CD8-positive, alpha-beta memory T cell (primary cell): ENCODE data around the gene PAQR6. TPM values are rescaled to one million over a fixed set of nuclear protein-coding genes. Genes with fewer than 3 reads are reported as not detected.

Experiments used
- CTCF ChIA-PET: fragments of 350-600 bp; sonication (Branson Sonifier 250); formaldehyde crosslinking; loops from one replicate; lab custom pipeline; 2021; ENCODE audit warnings: antibody characterized with exemption; lab: Charles Lee
- POLR2A ChIA-PET: fragments of 350-600 bp; sonication (Branson Sonifier 250); formaldehyde crosslinking; loops from one replicate; lab custom pipeline; 2021; ENCODE audit warnings: antibody characterized with exemption; lab: Charles Lee
- DNase-seq, 5 donors: peaks; one replicate each; pipeline versions ENCODE4 v3.0.0 to v3.0.0-alpha.2; 2020 to 2022; ENCODE audit warnings: mixed read lengths in 1 of 5
- H3K27ac ChIP-seq: one replicate; pipeline ENCODE4 v1.7.0; 2013; ENCODE audit warnings: low read depth, mild to moderate bottlenecking, low read length, moderate library complexity
- H3K27me3 ChIP-seq: 2 replicates; pipeline ENCODE4 v1.7.0; 2013; ENCODE audit warnings: low read length, mild to moderate bottlenecking; ENCODE audit not compliant: insufficient read depth, poor library complexity, severe bottlenecking
- H3K36me3 ChIP-seq: 2 replicates; pipeline ENCODE4 v1.7.0; 2013; ENCODE audit warnings: mild to moderate bottlenecking, low read length, moderate library complexity; ENCODE audit not compliant: insufficient read depth
- H3K4me1 ChIP-seq: 2 replicates; pipeline ENCODE4 v1.7.0; 2013; ENCODE audit warnings: mild to moderate bottlenecking, low read length, moderate library complexity; ENCODE audit not compliant: insufficient read depth
- H3K4me3 ChIP-seq: 2 replicates; pipeline ENCODE4 v1.7.0; 2013; ENCODE audit warnings: mild to moderate bottlenecking, low read length
- H3K9me3 ChIP-seq: 2 replicates; pipeline ENCODE4 v1.7.0; 2013; ENCODE audit warnings: mild to moderate bottlenecking, low read length
- H3K27ac Mint-ChIP-seq, 8 donors: one replicate each; pipeline ENCODE4 v1.8.0; 2020 to 2021; ENCODE audit warnings: mixed read lengths in 8 of 8, mild to moderate bottlenecking in 6 of 8, inconsistent platforms in 3 of 8, moderate library complexity in 3 of 8
- H3K27me3 Mint-ChIP-seq, 2 donors: one replicate each; pipeline ENCODE4 v1.8.0; 2020 to 2021; ENCODE audit warnings: mixed read lengths in 2 of 2, mild to moderate bottlenecking in 1 of 2, moderate library complexity in 1 of 2
- H3K36me3 Mint-ChIP-seq, 3 donors: one replicate each; pipeline ENCODE4 v1.8.0; 2020 to 2021; ENCODE audit warnings: mixed read lengths in 3 of 3, inconsistent platforms in 1 of 3, mild to moderate bottlenecking in 1 of 3
- H3K4me1 Mint-ChIP-seq, 3 donors: one replicate each; pipeline ENCODE4 v1.8.0; 2020 to 2021; ENCODE audit warnings: mixed read lengths in 3 of 3, inconsistent platforms in 1 of 3, mild to moderate bottlenecking in 1 of 3
- H3K4me3 Mint-ChIP-seq, 7 donors: one replicate each; pipeline ENCODE4 v1.8.0; 2020 to 2021; ENCODE audit warnings: mixed read lengths in 7 of 7, mild to moderate bottlenecking in 6 of 7, moderate library complexity in 4 of 7, inconsistent platforms in 2 of 7
- H3K9me3 Mint-ChIP-seq, 5 donors: one replicate each; pipeline ENCODE4 v1.8.0; 2020 to 2022; ENCODE audit warnings: mixed read lengths in 5 of 5, mild to moderate bottlenecking in 3 of 5, moderate library complexity in 2 of 5, inconsistent platforms in 1 of 5
- polyA plus RNA-seq: library from polyadenylated mRNA; unstranded; fragments of 300-500 nt; fragmentation: Illumina TruSeq; gene quantifications from one replicate; pipeline ENCODE4 v1.2.3, GENCODE V29; 2021
- total RNA-seq, 2 experiments: library from RNA; stranded (reverse); gene quantifications; one replicate each; pipeline ENCODE4 v1.2.3, GENCODE V29; 2021

The PAQR6 gene
- total and polyA plus RNA-seq, 3 experiments from 2014 or later, result 0.53 to 1.9 (median 1.9) TPM

DNA sequence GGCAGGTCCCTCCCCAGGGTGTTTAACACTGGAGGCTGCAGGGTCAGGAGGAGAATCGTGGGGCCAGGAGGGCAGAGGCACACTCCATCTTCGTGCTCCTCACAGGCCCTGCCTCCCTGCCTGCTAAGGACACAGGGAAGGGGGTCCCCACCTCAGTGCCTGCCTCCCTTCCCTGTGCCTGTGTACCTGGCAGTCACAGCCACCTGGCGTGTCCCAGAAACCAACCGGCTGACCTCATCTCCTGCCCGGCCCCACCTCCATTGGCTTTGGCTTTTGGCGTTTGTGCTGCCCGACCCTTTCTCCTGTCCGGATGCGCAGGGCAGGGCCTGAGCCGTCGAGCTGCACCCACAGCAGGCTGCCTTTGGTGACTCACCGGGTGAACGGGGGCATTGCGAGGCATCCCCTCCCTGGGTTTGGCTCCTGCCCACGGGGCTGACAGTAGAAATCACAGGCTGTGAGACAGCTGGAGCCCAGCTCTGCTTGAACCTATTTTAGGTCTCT, 6.5 kb downstream of the PAQR6 start:
- no peak overlapping the region for H3K4me3 ChIP-seq
- Mint-ChIP-seq H3K4me3 (peak overlapping the region in 1 of 7 donors; percentile 63), H3K27ac (peak overlapping the region in 3 of 8 donors; percentile 22 to 83 (median 47)), H3K4me1 (peaks cover 12 to 19% (median 15%) of the 10 kb centered on the region in 3 donors), H3K36me3 (peaks cover 4 to 42% (median 6%) of the 10 kb centered on the region in 3 donors), H3K27me3 (peaks cover 0 to 1% of the 10 kb centered on the region in 2 donors), H3K9me3 (no peaks in the 10 kb centered on the region)
- H3K27me3 ChIP-seq, result no peaks in the 10 kb centered on the region
- no peak for DNase-seq
- ChIA-PET CTCF (no interaction called here), POLR2A (no interaction called here)
- no peaks in the 10 kb centered on the region for H3K9me3 ChIP-seq
- H3K4me1 ChIP-seq, result peaks cover 14% of the 10 kb centered on the region
- H3K36me3 ChIP-seq, result peaks cover 21% of the 10 kb centered on the region
- no peak overlapping the region for H3K27ac ChIP-seq

- H3K9me3 ChIP-seq, result no peaks in the 10 kb centered on the region
- no peaks in the 10 kb centered on the region for H3K4me1 ChIP-seq
- H3K36me3 ChIP-seq, result peaks cover 30% of the 10 kb centered on the region
- ChIA-PET CTCF (no interaction called here), POLR2A (no interaction called here)
- no peak for DNase-seq
- Mint-ChIP-seq H3K4me1 (no peaks in the 10 kb centered on the region), H3K4me3 (no peak overlapping the region), H3K27ac (peak overlapping the region in 1 of 8 donors; percentile 4), H3K27me3 (no peaks in the 10 kb centered on the region), H3K36me3 (peaks cover 7 to 70% (median 10%) of the 10 kb centered on the region in 3 donors), H3K9me3 (no peaks in the 10 kb centered on the region)
- H3K27ac ChIP-seq, result no peak overlapping the region
- H3K27me3 ChIP-seq, result no peaks in the 10 kb centered on the region
- no peak overlapping the region for H3K4me3 ChIP-seq
These were observed 9.6 kb downstream of the PAQR6 start for GRCh38 chr1:156238248-156238647.

DNA sequence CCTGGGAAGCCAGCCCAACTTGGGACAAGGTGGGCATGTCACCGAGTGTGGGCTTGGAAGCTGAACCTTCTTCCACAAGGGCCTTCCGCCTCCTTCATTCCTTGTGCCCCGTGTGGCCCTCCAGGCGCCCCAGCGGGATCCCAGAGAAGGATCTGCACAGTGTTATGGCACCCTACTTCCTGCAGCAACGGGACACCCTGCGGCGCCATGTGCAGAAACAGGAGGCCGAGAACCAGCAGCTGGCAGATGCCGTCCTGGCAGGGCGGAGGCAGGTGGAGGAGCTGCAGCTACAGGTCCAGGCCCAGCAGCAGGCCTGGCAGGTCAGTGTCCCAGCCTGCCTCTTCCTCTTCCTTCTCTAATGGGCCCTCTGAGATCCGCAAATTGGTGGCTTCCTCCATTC, 11.7 kb downstream of the PAQR6 start:
- H3K4me3 Mint-ChIP-seq, result no peak overlapping the region
- CTCF ChIA-PET, result interaction anchor here (0.6 kb wide), 1 partner anchor 35 kb away, joined by 3 read pairs; no protein-coding TSS in a partner anchor
- Histone ChIP-seq H3K27ac (no peak overlapping the region), H3K9me3 (no peaks in the 10 kb centered on the region), H3K4me3 (no peak overlapping the region), H3K27me3 (no peaks in the 10 kb centered on the region), H3K36me3 (peaks cover 30% of the 10 kb centered on the region), H3K4me1 (no peaks in the 10 kb centered on the region)
- POLR2A ChIA-PET, result no interaction called here
- no peak for DNase-seq
- H3K27me3 Mint-ChIP-seq, result no peaks in the 10 kb centered on the region
- no peaks in the 10 kb centered on the region for H3K4me1 Mint-ChIP-seq
- no peaks in the 10 kb centered on the region for H3K9me3 Mint-ChIP-seq
- no peak overlapping the region for H3K27ac Mint-ChIP-seq
- H3K36me3 Mint-ChIP-seq, result peaks cover 7 to 80% (median 10%) of the 10 kb centered on the region in 3 donors

DNA sequence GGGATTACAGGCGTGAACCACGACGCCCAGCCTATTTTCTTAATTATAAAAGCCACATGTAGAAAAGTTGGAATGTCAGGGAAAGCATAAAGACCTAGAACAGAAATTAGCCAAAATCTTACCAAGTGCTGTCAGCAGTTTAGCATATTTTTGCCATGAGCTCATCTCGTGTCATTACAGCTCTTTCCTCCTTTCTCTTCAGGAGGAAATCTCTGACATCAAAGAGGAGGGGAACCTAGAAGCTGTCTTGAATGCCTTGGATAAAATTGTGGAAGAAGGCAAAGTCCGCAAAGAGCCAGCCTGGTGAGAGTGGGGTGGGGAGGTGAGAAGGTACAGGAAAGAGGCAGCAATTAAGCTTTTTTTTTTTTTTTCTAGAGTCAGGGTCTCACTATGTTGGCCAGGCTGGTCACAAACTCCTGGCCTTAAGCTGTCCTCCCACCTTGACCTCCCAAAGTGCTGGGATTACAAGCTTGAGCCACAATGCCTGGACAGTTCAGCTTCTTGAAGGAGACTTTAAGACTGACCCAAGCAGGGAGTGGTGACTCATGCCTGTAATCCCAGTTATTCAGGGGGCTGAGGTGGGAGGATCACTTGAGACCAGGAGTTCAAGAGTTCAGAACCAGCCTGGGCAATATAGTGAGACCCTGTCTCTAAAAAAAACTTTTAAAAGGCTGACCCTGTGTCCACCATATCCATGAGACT, 14.3 kb downstream of the PAQR6 start:
- no peak overlapping the region for H3K4me3 ChIP-seq
- H3K36me3 ChIP-seq, result peaks cover 26% of the 10 kb centered on the region
- no peak for DNase-seq
- POLR2A ChIA-PET, result no interaction called here
- no peaks in the 10 kb centered on the region for H3K9me3 Mint-ChIP-seq
- no peaks in the 10 kb centered on the region for H3K27me3 ChIP-seq
- no peaks in the 10 kb centered on the region for H3K4me1 ChIP-seq
- no peaks in the 10 kb centered on the region for H3K4me1 Mint-ChIP-seq
- peak overlapping the region in 2 of 8 donors; percentile 11 to 76 for H3K27ac Mint-ChIP-seq
- H3K36me3 Mint-ChIP-seq, result peaks cover 7 to 70% (median 11%) of the 10 kb centered on the region in 3 donors
- no peak overlapping the region for H3K4me3 Mint-ChIP-seq
- H3K27ac ChIP-seq, result no peak overlapping the region
- no peaks in the 10 kb centered on the region for H3K9me3 ChIP-seq
- CTCF ChIA-PET, result interaction anchor here (1.5 to 1.6 kb wide), 2 partner anchors 9 to 88 kb away, joined by 3 to 5 read pairs; no protein-coding TSS in a partner anchor
- H3K27me3 Mint-ChIP-seq, result no peaks in the 10 kb centered on the region

DNA sequence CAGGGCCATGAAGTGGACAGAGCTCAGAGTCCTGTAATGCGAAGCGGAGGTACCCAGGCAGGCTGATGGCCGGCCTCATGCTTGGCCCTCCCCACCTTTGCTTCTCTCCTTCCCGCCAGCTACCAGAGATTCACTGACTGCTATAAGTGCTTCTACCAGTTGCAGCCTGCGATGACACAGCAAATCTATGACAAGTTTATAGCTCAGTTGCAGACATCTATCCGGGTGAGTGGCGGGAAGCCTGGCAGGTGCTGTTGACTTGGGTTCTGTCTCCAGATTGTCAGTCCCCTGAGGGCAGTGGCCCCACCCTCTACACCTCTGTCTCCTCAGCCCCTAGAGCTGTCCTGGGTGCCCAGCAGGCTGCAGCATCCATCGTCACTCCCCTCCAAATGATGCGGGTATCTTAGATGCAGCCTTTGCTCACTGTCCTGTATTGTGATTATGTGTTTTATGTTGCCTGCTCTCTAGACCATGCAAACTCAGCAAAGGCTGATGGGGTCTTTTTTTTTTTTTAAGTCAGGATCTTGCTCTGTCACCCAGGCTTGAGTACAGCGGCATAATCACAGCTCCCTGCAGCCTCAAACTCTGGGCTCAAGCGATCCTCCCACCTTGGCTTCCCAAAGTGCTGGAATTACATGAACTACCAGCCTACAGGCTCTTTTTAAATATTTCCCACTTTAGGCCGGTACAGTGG, 15.5 kb downstream of the PAQR6 start:
- POLR2A ChIA-PET, result no interaction called here
- no peak overlapping the region for H3K27ac Mint-ChIP-seq

GRCh38 chr1:156230473-156230837, 17.4 kb downstream of the PAQR6 start:
- H3K27me3 Mint-ChIP-seq, result no peaks in the 10 kb centered on the region
- peaks cover 2 to 9% (median 6%) of the 10 kb centered on the region in 3 donors for H3K4me1 Mint-ChIP-seq
- POLR2A ChIA-PET, result no interaction called here
- H3K27me3 ChIP-seq, result no peaks in the 10 kb centered on the region
- CTCF ChIA-PET, result interaction anchor here (2.2 kb wide), 1 partner anchor 134 kb away, joined by 7 read pairs; no protein-coding TSS in a partner anchor
- H3K4me3 Mint-ChIP-seq, result no peak overlapping the region
- no peak for DNase-seq
- no peaks in the 10 kb centered on the region for H3K9me3 ChIP-seq
- no peaks in the 10 kb centered on the region for H3K9me3 Mint-ChIP-seq
- no peak overlapping the region for H3K4me3 ChIP-seq
- peaks cover 17% of the 10 kb centered on the region for H3K36me3 ChIP-seq
- H3K27ac Mint-ChIP-seq, result peak overlapping the region in 1 of 8 donors; percentile 44
- H3K36me3 Mint-ChIP-seq, result peaks cover 0 to 59% (median 8%) of the 10 kb centered on the region in 3 donors
- no peak overlapping the region for H3K27ac ChIP-seq
- H3K4me1 ChIP-seq, result no peaks in the 10 kb centered on the region

More for the DNA sequence above, 15.5 kb downstream of the PAQR6 start:
- no peak for DNase-seq
- Histone ChIP-seq H3K27ac (no peak overlapping the region), H3K4me1 (no peaks in the 10 kb centered on the region), H3K27me3 (no peaks in the 10 kb centered on the region), H3K4me3 (no peak overlapping the region), H3K9me3 (no peaks in the 10 kb centered on the region), H3K36me3 (peaks cover 22% of the 10 kb centered on the region)
- Mint-ChIP-seq H3K9me3 (no peaks in the 10 kb centered on the region), H3K27me3 (no peaks in the 10 kb centered on the region), H3K36me3 (peaks cover 7 to 65% (median 11%) of the 10 kb centered on the region in 3 donors), H3K4me1 (peaks cover 0 to 3% (median 0%) of the 10 kb centered on the region in 3 donors), H3K4me3 (peak overlapping the region in 1 of 7 donors; percentile 23)
- CTCF ChIA-PET, result interaction anchor here (1.5 to 1.6 kb wide), 2 partner anchors 7 to 86 kb away, joined by 3 to 5 read pairs; no protein-coding TSS in a partner anchor

GRCh38 chr1:156229809-156230472, 17.9 kb downstream of the PAQR6 start:
- DNase-seq, result no peak
- no peaks in the 10 kb centered on the region for H3K27me3 ChIP-seq
- H3K36me3 ChIP-seq, result peaks cover 17% of the 10 kb centered on the region
- Mint-ChIP-seq H3K4me1 (peaks cover 5 to 13% (median 9%) of the 10 kb centered on the region in 3 donors), H3K9me3 (no peaks in the 10 kb centered on the region), H3K36me3 (peaks cover 0 to 59% (median 8%) of the 10 kb centered on the region in 3 donors), H3K27me3 (no peaks in the 10 kb centered on the region), H3K4me3 (no peak overlapping the region), H3K27ac (peak overlapping the region in 1 of 8 donors; percentile 44)
- H3K9me3 ChIP-seq, result no peaks in the 10 kb centered on the region
- ChIA-PET CTCF (interaction anchor here (1.3 to 2.2 kb wide), 4 partner anchors 16 to 133 kb away, joined by 3 to 7 read pairs (median 4); no protein-coding TSS in a partner anchor), POLR2A (interaction anchor here (0.7 kb wide), 1 partner anchor 214 kb away, joined by 3 read pairs; no protein-coding TSS in a partner anchor)
- no peaks in the 10 kb centered on the region for H3K4me1 ChIP-seq
- H3K27ac ChIP-seq, result no peak overlapping the region
- no peak overlapping the region for H3K4me3 ChIP-seq
